Measurements from ENCODE around the gene PTPRG.

PTPRG gene

GRCh38 chr3:62246985-62247384 is 685.6 kb downstream of the PTPRG start:
- no peak for DNase-seq

- DNase-seq, result no peak
These were observed 687.5 kb downstream of the PTPRG start for GRCh38 chr3:62248734-62249483.

- no peak for DNase-seq
These were observed 688.1 kb downstream of the PTPRG start for GRCh38 chr3:62249484-62249776.

GRCh38 chr3:62249855-62250543 is 688.6 kb downstream of the PTPRG start:
- DNase-seq, result no peak

GRCh38 chr3:62252438-62253157 is 691.2 kb downstream of the PTPRG start:
- DNase-seq, result no peak

- no peak for DNase-seq
These were observed 692.6 kb downstream of the PTPRG start for GRCh38 chr3:62253971-62254370.

- DNase-seq, result peak in 1 of 14 donors; percentile 1
These were observed 694.4 kb downstream of the PTPRG start for GRCh38 chr3:62255758-62256157.

GRCh38 chr3:62259924-62260323 is 698.6 kb downstream of the PTPRG start:
- DNase-seq, result no peak

- no peak for DNase-seq
These were observed 699.3 kb downstream of the PTPRG start for GRCh38 chr3:62260655-62261054.

- no peak for DNase-seq
These were observed 699.8 kb downstream of the PTPRG start for GRCh38 chr3:62261121-62261520.

GRCh38 chr3:62261736-62262135 is 700.4 kb downstream of the PTPRG start:
- no peak for DNase-seq

GRCh38 chr3:62265528-62265927 is 704.2 kb downstream of the PTPRG start:
- no peak for DNase-seq

GRCh38 chr3:62266668-62267283 is 705.4 kb downstream of the PTPRG start:
- no peak for DNase-seq

- DNase-seq, result no peak
These were observed 715.3 kb downstream of the PTPRG start for GRCh38 chr3:62276658-62277180.

- no peak for DNase-seq
These were observed 716.1 kb downstream of the PTPRG start for GRCh38 chr3:62277450-62277849.

GRCh38 chr3:62277986-62278385 is 716.6 kb downstream of the PTPRG start:
- no peak for DNase-seq

- no peak for DNase-seq
These were observed 720.4 kb downstream of the PTPRG start for GRCh38 chr3:62281726-62282125.

- DNase-seq, result no peak
These were observed 723.1 kb downstream of the PTPRG start for GRCh38 chr3:62284442-62284841.

- DNase-seq, result no peak
These were observed 726.1 kb downstream of the PTPRG start for GRCh38 chr3:62287392-62287927.

- no peak for DNase-seq
These were observed 728.6 kb downstream of the PTPRG start for GRCh38 chr3:62289922-62290321.

GRCh38 chr3:62293051-62293780 is 731.8 kb downstream of the PTPRG start:
- no peak for DNase-seq

GRCh38 chr3:62295571-62295970 is 734.2 kb downstream of the PTPRG start:
- DNase-seq, result no peak
